GM21737 (cell line): ENCODE measurements around the gene TMC5.

Source experiments
- ATAC-seq: cut with Tn5 transposase; IDR thresholded peaks from one replicate; pipeline ENCODE4 v1.9.1; 2021; ENCODE audit warnings: mild to moderate bottlenecking, moderate library complexity; ENCODE audit not compliant: unreplicated experiment

Gene TMC5

DNA sequence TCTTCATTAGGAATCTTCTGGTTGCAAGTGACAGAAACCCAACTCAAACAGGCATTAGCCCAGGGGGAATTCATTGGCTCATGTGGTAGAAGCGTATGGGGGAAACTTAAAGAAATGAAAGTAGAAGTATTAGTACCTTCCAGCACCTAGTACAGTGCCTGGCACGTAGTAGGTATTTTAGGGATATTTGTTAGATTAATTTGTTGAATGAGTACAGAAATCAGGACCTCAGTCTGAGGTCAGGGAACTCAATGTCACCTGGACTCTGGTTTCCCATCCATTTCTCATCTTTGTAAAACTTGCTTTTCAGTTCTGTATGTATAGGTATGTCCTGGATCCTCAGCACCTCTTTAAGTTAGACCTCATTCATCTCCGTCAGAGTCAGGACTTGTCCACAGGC is 32.5 kb downstream of the TMC5 start:
- no peak for ATAC-seq

DNA sequence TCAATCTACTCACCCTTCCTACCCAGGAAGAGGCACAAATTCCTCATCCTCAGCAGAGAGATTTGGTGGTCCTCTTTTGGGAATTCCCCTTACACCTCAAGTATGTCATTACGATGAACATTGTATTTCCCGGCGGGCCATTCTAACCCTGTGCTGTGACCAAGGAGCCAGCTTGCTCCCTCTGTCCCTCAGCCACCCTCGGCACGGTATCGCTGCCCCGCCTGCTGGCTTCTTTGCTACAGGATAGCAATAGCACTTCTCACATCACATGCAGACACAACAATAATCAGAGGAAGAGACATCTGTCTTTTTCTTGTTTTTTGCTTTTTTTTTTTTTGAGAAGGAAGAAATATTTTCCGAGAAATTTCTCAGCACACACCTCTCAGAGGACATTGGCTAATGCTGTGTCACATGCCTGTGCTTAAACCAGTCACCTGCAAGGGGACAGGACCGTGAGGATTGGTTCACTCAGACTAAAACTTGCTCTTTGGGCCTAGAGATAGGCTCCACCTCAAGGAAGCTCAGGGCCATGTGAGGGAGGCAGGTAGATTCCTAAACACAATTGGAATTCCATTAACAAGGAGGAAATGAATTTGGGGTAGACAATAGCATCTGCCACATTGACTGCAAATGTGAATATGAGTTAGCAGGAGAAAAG is 41.2 kb downstream of the TMC5 start:
- ATAC-seq = no peak

GRCh38 chr16:19460397-19460796 is 42.7 kb downstream of the TMC5 start:
- no peak for ATAC-seq

- no peak for ATAC-seq
Observed at GRCh38 chr16:19463468-19464315, 46.0 kb downstream of the TMC5 start.

DNA sequence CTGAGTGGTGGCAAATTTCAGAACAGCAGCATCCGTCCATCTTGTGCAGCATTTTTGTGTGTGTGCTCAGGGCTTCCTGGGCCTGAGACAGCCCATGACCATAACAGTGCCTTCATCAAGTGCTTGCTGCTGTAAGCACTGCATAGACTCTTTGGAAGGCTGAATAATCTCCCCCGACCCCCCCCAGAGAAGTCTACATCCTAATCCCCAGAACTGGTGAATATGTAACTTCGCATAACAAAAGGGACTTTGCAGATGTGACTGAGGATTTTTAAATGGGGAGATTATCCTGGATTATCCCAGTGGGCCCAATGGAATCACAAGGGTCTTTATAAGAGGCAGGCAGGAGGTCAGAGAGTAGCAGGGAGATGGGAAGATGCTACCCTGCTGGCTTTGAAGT is 50.6 kb downstream of the TMC5 start:
- no peak for ATAC-seq

DNA sequence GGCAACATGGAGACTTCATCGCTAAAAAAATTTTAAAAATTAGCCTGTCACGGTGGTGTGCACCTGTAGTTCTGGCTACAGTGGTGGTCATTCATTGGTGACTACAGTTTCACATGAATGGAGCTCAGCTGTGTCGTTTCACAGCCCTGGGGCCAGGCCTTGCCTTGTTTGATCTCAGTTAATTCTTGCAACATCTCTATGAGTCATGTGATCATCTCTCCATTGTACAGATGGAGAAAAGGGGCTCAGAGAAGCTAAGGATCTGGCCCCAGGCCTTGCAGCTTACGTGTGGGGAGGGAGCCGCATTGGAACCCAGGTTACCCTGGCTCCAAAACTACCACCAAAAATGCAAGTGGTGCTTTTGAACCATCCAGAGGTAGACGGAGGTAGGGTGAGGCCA is 54.8 kb downstream of the TMC5 start:
- no peak for ATAC-seq

GRCh38 chr16:19474617-19475016 is 56.9 kb downstream of the TMC5 start:
- no peak for ATAC-seq

DNA sequence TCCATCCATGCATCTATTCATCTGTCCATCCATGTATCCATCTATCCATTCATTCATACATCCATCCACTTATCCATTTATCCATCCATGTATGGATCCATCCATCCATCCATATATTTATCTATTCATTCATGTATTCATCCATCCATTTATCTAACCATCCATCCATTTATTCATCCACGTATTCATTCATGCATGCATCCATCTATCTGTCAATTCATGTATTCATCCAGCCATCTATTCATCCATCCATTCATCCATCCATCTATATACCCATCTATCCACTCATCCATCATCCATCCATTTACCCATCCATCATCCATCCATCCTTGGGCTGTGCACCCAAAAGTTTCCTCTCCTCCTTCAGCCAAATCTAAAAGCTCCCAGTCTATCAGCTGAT is 60.8 kb downstream of the TMC5 start:
- no peak for ATAC-seq

- no peak for ATAC-seq
Observed at GRCh38 chr16:19479302-19479721, 61.6 kb downstream of the TMC5 start.

DNA sequence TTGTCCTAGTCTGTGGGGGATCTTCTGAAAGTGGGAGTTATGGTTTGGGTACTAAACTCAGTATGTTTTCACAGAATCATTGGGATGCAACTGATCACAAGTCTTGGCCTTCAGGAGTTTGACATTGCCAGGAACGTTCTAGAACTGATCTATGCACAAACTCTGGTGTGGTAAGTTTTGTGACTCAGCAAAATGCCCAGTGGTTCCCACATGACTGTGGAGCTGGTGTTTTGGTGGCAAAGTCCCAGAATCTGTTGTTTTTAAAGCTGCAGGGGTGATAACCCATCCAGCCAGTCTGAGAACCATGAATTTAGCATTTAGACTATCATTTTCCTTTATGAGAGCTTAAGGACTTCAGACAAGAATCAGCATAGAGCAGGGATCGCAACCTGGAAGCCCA is 63.6 kb downstream of the TMC5 start:
- no peak for ATAC-seq

DNA sequence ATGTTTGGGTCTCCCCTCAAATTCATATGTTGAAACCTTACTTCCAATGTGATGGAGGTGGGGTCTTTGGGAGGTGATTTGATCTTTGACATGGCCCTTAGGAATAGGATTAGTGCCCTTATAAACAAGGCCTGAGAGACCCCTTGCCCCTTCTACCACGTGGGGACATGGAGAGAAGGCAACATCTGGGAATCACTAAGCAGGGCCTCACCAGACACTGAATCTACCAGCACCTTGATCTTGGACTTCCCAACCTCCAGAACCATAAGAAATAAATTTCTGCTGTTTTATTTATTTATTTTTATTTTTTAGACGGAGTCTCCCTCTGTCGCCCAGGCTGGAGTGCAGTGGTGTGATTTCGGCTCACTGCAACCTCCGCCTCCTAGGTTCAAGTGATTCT is 64.1 kb downstream of the TMC5 start:
- ATAC-seq = no peak

- ATAC-seq = no peak
Observed at GRCh38 chr16:19482291-19482690, 64.6 kb downstream of the TMC5 start.

DNA sequence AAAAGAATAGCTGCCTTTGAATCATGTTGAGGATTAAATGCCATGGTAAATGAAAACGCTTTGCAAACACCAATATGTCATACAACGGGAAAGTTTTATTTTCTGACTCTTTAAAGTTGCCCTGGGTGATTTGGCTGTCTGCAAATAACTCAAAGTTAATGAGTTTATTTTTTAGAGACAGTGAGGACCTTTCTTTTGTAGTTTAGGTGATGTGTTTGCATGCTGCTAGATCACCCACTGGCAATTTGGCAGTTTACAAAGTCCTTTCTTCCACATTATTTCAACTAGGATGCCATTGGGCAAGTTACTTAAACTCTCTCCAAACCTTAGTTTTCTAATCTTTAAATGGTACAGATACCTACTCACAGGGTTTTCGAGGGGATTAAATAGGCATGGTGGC is 66.4 kb downstream of the TMC5 start:
- no peak for ATAC-seq

GRCh38 chr16:19485611-19486010 is 67.9 kb downstream of the TMC5 start:
- ATAC-seq = no peak

- no peak for ATAC-seq
Observed at GRCh38 chr16:19486051-19486450, 68.4 kb downstream of the TMC5 start.

DNA sequence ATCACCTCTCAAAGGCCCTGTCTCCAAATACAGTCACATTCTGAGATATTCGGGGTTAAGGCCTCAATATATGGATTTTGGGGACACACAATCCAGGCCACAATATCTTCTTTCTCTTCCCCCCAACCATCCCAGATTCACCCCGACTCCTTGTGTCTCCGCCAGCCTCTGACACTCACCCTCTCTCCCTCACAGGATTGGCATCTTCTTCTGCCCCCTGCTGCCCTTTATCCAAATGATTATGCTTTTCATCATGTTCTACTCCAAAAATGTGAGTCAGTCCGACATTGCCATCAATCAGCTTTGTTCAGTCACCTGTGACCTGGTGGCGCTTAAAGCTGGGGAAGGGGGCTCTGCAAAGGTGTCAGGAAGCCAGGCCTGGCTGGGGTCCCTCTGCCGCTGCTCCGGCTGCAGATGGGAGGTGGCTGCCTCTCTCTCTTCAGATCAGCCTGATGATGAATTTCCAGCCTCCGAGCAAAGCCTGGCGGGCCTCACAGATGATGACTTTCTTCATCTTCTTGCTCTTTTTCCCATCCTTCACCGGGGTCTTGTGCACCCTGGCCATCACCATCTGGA is 69.2 kb downstream of the TMC5 start:
- no peak for ATAC-seq

DNA sequence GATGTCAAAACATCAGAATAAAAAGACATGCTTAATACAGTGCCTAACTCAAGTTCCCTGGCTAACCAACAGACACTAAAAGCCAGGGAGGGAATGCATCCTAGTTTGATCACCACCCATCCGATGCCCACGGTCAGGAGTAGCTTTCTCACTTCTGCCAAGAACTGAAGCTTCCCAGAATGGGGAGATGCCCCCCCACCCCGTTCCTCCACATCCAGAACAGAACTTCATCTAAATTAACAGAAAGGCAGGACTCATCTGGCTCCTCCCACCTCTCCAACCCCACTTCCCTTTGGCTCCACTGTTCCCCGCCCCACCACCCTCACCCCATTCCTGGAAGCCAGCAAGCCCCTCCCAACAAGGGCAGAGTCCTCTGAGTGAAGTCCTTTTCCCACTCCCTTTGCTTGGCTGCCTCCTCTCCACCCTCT is 70.5 kb downstream of the TMC5 start:
- no peak for ATAC-seq

DNA sequence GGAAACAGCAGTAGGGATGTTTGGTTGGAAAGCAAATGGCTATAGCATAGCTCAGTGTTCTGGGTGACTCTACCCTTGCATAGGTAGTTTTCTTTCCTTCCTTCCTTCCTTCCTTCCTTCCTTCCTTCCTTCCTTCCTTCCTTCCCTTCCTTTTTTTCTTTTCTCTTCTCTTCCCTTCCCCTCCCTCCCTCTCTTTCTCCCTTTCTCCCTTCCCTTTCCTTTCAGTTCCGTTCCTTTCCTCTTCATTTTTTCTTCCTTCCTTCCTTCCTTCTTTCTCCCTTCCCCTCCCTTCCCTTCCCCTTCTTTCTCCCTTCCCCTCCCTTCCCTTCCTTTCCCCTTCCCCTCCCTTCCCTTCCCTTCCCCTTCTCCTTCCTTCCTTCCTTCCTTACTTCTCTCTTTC is 72.9 kb downstream of the TMC5 start:
- ATAC-seq = no peak

- ATAC-seq = no peak
Observed at GRCh38 chr16:19497176-19497575, 79.5 kb downstream of the TMC5 start.

DNA sequence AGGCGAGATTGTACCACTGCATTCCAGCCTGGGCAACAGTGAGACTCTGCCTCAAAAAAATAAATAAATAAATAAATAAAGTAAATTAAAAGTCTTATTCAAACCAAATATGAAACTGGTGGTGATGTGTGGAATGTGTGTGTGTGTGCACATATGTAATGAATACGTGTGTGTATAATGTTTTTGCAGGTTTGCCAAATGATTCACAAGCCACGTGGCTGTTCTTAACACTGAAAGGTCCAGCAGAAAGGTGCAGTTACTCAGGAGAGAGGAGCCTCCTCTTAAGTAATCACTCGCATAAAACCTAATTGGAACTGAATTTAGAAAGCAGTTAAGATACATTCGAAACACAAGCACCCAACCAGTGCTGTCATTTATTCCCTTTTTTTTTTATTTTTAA is 81.3 kb downstream of the TMC5 start:
- no peak for ATAC-seq

DNA sequence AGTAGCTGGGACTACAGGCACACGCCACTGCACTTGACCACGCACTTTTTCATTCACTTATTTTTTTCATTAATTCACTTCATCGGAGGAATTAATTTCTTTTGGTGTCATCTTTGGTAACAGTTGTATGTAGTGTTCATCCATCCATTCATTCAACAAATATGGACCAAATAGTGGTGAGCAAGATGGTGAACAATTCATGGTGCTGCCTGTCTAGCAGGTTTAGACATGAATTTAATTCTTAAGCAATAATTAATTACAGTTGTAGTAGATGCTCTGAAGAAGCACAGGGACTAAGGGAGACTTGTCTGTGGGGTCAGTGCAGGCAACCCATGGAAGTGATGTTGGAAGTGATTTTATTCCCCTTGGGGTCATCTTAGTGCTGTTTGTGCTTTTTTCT is 81.8 kb downstream of the TMC5 start:
- no peak for ATAC-seq
